Measurements from ENCODE around the gene RPP38. TPM values are rescaled to one million over a fixed set of nuclear protein-coding genes. Genes with fewer than 3 reads are reported as not detected.

The RPP38 gene
- total RNA-seq, 2 experiments from 2014 or later, result 15.1 to 21.6 TPM

DNA sequence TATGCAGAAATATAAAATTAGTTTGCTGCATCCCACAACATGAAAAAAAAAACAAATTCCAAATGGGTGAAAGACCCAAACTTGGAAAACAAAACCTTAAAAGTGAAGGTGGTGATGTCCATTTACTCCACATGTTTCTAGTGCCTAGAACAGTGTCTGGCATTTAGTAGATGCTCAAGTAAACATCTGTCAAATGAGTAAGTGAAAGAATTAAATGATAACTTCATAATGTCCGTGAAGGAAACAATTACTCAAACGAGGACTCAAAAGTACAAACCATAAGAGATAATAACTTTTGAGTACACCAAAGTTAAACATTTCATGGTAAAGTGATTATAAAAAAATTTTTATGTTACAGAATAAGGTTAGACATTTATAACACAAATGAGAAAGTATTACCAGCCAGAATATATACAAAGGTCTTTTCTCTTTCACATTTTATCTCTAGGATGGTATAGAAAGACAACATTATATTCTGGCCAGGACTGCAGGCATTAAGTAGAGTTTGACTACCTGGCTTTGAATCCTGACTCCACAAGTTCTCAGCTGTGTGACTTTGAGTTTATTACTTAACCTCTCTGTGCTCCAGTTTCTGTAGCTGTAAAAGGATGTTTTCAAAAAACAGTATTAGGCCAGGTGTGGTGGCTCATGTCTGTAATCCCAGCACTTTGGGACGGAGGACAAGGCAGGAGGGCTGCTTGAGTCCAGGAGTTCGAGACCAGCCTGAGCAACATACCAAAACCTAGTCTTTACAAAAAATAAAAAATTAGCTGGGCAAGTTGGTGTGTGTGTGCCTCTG, 50.6 kb downstream of the RPP38 start:
- H3K9me3 ChIP-seq (ENCODE audit: low read length), result no peaks in the 10 kb centered on the region
- ChIA-PET POLR2A (interaction anchor here (0.6 kb wide), 1 partner anchor 59 kb away, joined by 3 read pairs; no protein-coding TSS in a partner anchor), CTCF (ENCODE audit: unreplicated experiment) (interaction anchor here (0.6 kb wide), 1 partner anchor 77 kb away, joined by 3 read pairs; no protein-coding TSS in a partner anchor)
- H3K4me2 ChIP-seq (ENCODE audit: low read length), result no peak overlapping the region
- no peaks in the 10 kb centered on the region for H3K79me2 ChIP-seq (ENCODE audit: insufficient read depth, low read depth, low read length)
- no peak overlapping the region for H2AFZ ChIP-seq (ENCODE audit: low read length)
- intact Hi-C loops (cut with micrococcal nuclease; ENCODE audit: unreplicated experiment), result no loop called here
- H3K4me1 ChIP-seq (ENCODE audit: insufficient read depth, low read length, poor library complexity, severe bottlenecking), result no peaks in the 10 kb centered on the region
- no peaks in the 10 kb centered on the region for H3K36me3 ChIP-seq (ENCODE audit: insufficient read depth, low read length)
- no peaks in the 10 kb centered on the region for H3K9me2 ChIP-seq (ENCODE audit: insufficient read depth, low read length)
- no peak overlapping the region for H3K4me3 ChIP-seq (ENCODE audit: low read depth, low read length, poor library complexity, severe bottlenecking)
- BruUV-seq (replicated peaks), result no TSS peak
- TF ChIP-seq EZH2phosphoT487 (IDR thresholded peaks at IDR 0.05; ENCODE audit: borderline replicate concordance, low read depth, low read length), result no peak
- TF ChIP-seq, protein P1, sequence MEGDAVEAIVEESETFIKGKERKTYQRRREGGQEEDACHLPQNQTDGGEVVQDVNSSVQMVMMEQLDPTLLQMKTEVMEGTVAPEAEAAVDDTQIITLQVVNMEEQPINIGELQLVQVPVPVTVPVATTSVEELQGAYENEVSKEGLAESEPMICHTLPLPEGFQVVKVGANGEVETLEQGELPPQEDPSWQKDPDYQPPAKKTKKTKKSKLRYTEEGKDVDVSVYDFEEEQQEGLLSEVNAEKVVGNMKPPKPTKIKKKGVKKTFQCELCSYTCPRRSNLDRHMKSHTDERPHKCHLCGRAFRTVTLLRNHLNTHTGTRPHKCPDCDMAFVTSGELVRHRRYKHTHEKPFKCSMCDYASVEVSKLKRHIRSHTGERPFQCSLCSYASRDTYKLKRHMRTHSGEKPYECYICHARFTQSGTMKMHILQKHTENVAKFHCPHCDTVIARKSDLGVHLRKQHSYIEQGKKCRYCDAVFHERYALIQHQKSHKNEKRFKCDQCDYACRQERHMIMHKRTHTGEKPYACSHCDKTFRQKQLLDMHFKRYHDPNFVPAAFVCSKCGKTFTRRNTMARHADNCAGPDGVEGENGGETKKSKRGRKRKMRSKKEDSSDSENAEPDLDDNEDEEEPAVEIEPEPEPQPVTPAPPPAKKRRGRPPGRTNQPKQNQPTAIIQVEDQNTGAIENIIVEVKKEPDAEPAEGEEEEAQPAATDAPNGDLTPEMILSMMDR (conservative IDR thresholded peaks at IDR 0.05; ENCODE audit: low read length), result no peak
- DNase-seq (ENCODE audit: low spot score), result no peak
- H4K20me1 ChIP-seq (ENCODE audit: insufficient read depth, low read length), result no peaks in the 10 kb centered on the region
- no peak overlapping the region for H3K27ac ChIP-seq (ENCODE audit: low read depth, low read length, poor library complexity, severe bottlenecking)

- H3K4me3 ChIP-seq (ENCODE audit: low read depth, low read length, poor library complexity, severe bottlenecking), result no peak overlapping the region
- ChIA-PET POLR2A (interaction anchor here (0.6 to 0.7 kb wide), 2 partner anchors 18 to 35 kb away, joined by 3 read pairs; no protein-coding TSS in a partner anchor), CTCF (ENCODE audit: unreplicated experiment) (no interaction called here)
- intact Hi-C loops (cut with micrococcal nuclease; ENCODE audit: unreplicated experiment), result no loop called here
- no peak overlapping the region for H2AFZ ChIP-seq (ENCODE audit: low read length)
- no peak for TF ChIP-seq EZH2phosphoT487 (IDR thresholded peaks at IDR 0.05; ENCODE audit: borderline replicate concordance, low read depth, low read length)
- TF ChIP-seq, protein P1 (conservative IDR thresholded peaks at IDR 0.05; ENCODE audit: low read length), result no peak
- H3K4me1 ChIP-seq (ENCODE audit: insufficient read depth, low read length, poor library complexity, severe bottlenecking), result no peaks in the 10 kb centered on the region
- no peak overlapping the region for H3K27ac ChIP-seq (ENCODE audit: low read depth, low read length, poor library complexity, severe bottlenecking)
- H3K79me2 ChIP-seq (ENCODE audit: insufficient read depth, low read depth, low read length), result no peaks in the 10 kb centered on the region
- H4K20me1 ChIP-seq (ENCODE audit: insufficient read depth, low read length), result no peaks in the 10 kb centered on the region
- H3K36me3 ChIP-seq (ENCODE audit: insufficient read depth, low read length), result no peaks in the 10 kb centered on the region
- H3K4me2 ChIP-seq (ENCODE audit: low read length), result no peak overlapping the region
- no peaks in the 10 kb centered on the region for H3K9me3 ChIP-seq (ENCODE audit: low read length)
- no peak for DNase-seq (ENCODE audit: low spot score)
- H3K9me2 ChIP-seq (ENCODE audit: insufficient read depth, low read length), result no peaks in the 10 kb centered on the region
- no TSS peak for BruUV-seq (replicated peaks)
Observed at GRCh38 chr10:15149042-15149771, 52.1 kb downstream of the RPP38 start.

All from OCI-LY7 (cell line).